SK-N-MC (cell line): Measurements from ENCODE around the gene LGR4.

Experiments
- DNase-seq: peaks from one replicate; pipeline ENCODE4 v3.0.0-alpha.2; 2011; ENCODE audit warnings: low read depth, low spot score
- H3K27ac ChIP-seq: fragments of 200-600 bp; sonication (generic); 2 replicates; pipeline ENCODE4 v1.5.1; 2016; ENCODE audit warnings: mixed run types
- H3K36me3 ChIP-seq: fragments of 200-600 bp; sonication (generic); 2 replicates; pipeline ENCODE4 v1.6.1; 2017; ENCODE audit warnings: antibody characterized with exemption, low read length, mixed read lengths; ENCODE audit not compliant: insufficient read depth
- H3K4me3 ChIP-seq: fragments of 200-600 bp; sonication (generic); 2 replicates; pipeline ENCODE4 v1.5.1; 2016
- H3K9ac ChIP-seq: fragments of 200-600 bp; sonication (generic); 2 replicates; pipeline ENCODE4 v1.8.0; 2017; ENCODE audit warnings: mixed run types, mixed read lengths; ENCODE audit not compliant: insufficient read length
- H3K9me3 ChIP-seq: fragments of 200-600 bp; sonication (generic); 2 replicates; pipeline ENCODE4 v1.6.1; 2017; ENCODE audit warnings: low read depth, mild to moderate bottlenecking, antibody characterized with exemption, low read length, moderate library complexity, mixed read lengths
- EZH2 ChIP-seq: fragments of 200-600 bp; sonication (generic); IDR thresholded peaks from one replicate; pipeline ENCODE4 v1.6.1; 2017; ENCODE audit warnings: antibody characterized with exemption
- FOXP2 ChIP-seq: optimal IDR thresholded peaks from 2 replicates; pipeline ENCODE3; 2011; ENCODE audit warnings: mild to moderate bottlenecking, moderate library complexity; ENCODE audit not compliant: insufficient read depth; ENCODE audit errors: extremely low read length, control extremely low read depth
- POLR2AphosphoS5 ChIP-seq: IDR thresholded peaks from 2 replicates; pipeline ENCODE4 v1.6.1; 2012; ENCODE audit warnings: mild to moderate bottlenecking, low read depth, low read length, borderline replicate concordance

The LGR4 gene

DNA sequence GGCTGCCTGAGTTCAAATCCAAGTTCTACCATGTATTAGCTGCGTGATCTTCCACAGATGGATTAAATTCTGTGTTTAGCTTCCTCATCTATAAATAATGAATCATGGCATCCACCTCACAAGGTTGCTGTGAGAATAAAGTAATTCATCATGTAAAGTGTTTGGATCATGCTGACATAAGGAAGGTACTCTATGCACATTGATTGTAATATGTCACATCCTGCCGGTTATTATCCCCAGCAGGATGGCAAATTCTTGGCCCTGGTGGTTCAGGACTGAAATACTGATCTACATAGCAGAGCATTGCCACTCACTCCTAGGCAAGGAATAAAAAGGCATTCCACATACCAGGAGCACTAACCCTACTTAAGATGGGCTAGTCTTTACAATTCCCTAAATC, 40.8 kb downstream of the LGR4 start:
- Histone ChIP-seq H3K27ac (no peak overlapping the region), H3K36me3 (no peaks in the 10 kb centered on the region), H3K9me3 (no peaks in the 10 kb centered on the region), H3K9ac (no peak overlapping the region), H3K4me3 (no peak overlapping the region)
- no peak for DNase-seq
- no peak for TF ChIP-seq POLR2AphosphoS5
- TF ChIP-seq EZH2, result no peak
- no peak for TF ChIP-seq FOXP2

- Histone ChIP-seq H3K27ac (no peak overlapping the region; the same call in 1 of the 2 replicates), H3K9ac (no peak overlapping the region), H3K9me3 (no peaks in the 10 kb centered on the region), H3K36me3 (no peaks in the 10 kb centered on the region), H3K4me3 (0 out of 2 replicates have a peak overlapping the region, but pooled peaks have one; percentile 1)
- no peak for DNase-seq
- no peak for TF ChIP-seq FOXP2
- no peak for TF ChIP-seq EZH2
- no peak for TF ChIP-seq POLR2AphosphoS5
Observed at GRCh38 chr11:27429761-27430393, 42.7 kb downstream of the LGR4 start.

GRCh38 chr11:27427183-27427980, 45.2 kb downstream of the LGR4 start:
- Histone ChIP-seq H3K9me3 (no peaks in the 10 kb centered on the region), H3K36me3 (no peaks in the 10 kb centered on the region), H3K27ac (no peak overlapping the region), H3K4me3 (no peak overlapping the region), H3K9ac (no peak overlapping the region)
- TF ChIP-seq EZH2, result no peak
- TF ChIP-seq FOXP2, result no peak
- no peak for TF ChIP-seq POLR2AphosphoS5
- DNase-seq, result no peak

DNA sequence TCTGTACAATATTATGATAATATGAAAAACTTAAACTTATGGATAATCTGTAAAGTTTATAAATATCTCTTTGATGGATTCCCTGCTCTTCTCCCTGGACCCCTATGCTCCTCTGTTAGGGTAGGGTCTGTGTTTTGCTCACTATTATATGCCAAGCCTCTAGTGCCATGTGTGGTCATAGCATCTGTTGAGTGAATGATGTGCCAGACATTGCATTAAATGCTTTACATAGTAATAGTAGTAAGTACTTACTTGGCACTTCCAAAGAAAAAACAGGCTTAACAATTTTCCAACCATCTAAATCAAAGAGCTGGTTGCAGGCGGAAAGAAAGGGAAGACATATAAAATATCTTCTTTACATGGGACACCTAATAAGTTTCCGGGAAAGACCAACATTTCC, 46.8 kb downstream of the LGR4 start:
- no peak overlapping the region for H3K9ac ChIP-seq
- no peak overlapping the region for H3K27ac ChIP-seq
- no peaks in the 10 kb centered on the region for H3K9me3 ChIP-seq
- TF ChIP-seq EZH2, result no peak
- H3K36me3 ChIP-seq, result no peaks in the 10 kb centered on the region
- no peak for DNase-seq
- no peak overlapping the region for H3K4me3 ChIP-seq

GRCh38 chr11:27423125-27423524, 49.5 kb downstream of the LGR4 start:
- Histone ChIP-seq H3K4me3 (peak overlapping the region; percentile 31; the same call in 1 of the 2 replicates), H3K27ac (peak overlapping the region; percentile 55), H3K9ac (no peak overlapping the region), H3K9me3 (no peaks in the 10 kb centered on the region), H3K36me3 (no peaks in the 10 kb centered on the region)
- DNase-seq, result peak; percentile 53
- TF ChIP-seq POLR2AphosphoS5 (no peak), FOXP2 (no peak), EZH2 (no peak)

- peak overlapping the region; percentile 55; the same call in 1 of the 2 replicates for H3K27ac ChIP-seq
- DNase-seq, result no peak
Observed at GRCh38 chr11:27421819-27422494, 50.6 kb downstream of the LGR4 start.

DNA sequence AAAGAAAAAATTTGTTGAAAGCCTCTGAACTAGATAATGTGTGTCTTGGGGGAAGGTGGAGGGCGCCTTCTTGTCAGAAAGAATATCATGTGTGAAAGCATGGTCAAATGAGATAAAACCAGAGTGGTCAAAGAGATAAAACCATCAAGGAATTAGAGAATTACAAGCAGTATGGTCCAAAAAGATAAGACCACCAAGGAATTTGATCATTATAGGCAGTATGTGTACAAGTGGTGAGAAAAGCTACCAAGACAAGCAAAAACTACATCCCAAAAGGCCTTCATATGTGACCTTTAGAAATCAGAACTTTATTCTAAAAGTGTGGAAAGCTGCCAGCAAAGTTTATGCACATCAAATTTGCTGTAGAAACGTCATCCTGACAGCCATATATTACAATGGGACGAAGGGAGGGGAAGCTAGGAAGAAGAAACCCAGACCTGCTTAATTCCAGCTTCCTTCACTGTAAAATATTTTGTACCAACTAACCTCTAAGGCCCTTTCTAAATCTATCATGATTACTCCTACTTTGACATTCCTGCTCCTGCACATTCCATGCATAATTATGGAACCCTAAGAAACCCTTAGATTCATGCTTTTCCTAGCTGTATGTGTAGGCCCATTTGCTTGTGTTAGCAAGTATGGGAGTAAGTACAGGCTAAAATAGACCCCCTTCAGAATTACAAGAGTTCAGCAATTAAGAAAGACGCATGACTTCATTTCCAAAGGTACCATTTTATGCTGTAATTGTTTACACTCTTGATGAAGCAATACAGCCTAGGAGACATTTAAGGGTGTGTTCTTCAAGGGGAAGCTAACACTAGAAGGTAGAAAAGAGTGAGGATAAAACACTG, 51.6 kb downstream of the LGR4 start:
- no peak overlapping the region for H3K9ac ChIP-seq
- DNase-seq, result no peak
- no peaks in the 10 kb centered on the region for H3K9me3 ChIP-seq
- H3K36me3 ChIP-seq, result no peaks in the 10 kb centered on the region
- no peak overlapping the region for H3K4me3 ChIP-seq
- no peak for TF ChIP-seq POLR2AphosphoS5
- no peak for TF ChIP-seq EZH2
- no peak for TF ChIP-seq FOXP2
- H3K27ac ChIP-seq, result no peak overlapping the region

More at GRCh38 chr11:27421819-27422494, 50.6 kb downstream of the LGR4 start:
- no peaks in the 10 kb centered on the region for H3K36me3 ChIP-seq
- no peak overlapping the region for H3K4me3 ChIP-seq
- TF ChIP-seq FOXP2 (no peak), EZH2 (no peak), POLR2AphosphoS5 (no peak)
- no peak overlapping the region for H3K9ac ChIP-seq
- H3K9me3 ChIP-seq, result no peaks in the 10 kb centered on the region
